ENCODE results near the gene ATP11C. TPM values are rescaled to one million over a fixed set of nuclear protein-coding genes. Genes with fewer than 3 reads are reported as not detected.

Gene ATP11C
- total RNA-seq, 5 donors from 2014 or later (not counting 1 experiment from before 2014, with no cell fraction given), result 18.4 to 27.1 (median 23.1) TPM

GRCh38 chrX:139736151-139736550 is 196.7 kb downstream of the ATP11C start:
- Histone ChIP-seq H3K27ac (ENCODE audit: low read length) (no peak overlapping the region), H3K4me3 (ENCODE audit: control insufficient read depth in 1 of 2, extremely low read depth in 1 of 2, low read length in 1 of 2) (no peak overlapping the region), H3K4me1 (ENCODE audit: control insufficient read depth in 1 of 2, extremely low read depth in 1 of 2, insufficient read depth in 2 of 2, low read length in 2 of 2) (peaks cover 0 to 3% of the 10 kb centered on the region in 2 experiments), H3K27me3 (replicated peaks in 1 of 2; ENCODE audit: control insufficient read depth in 2 of 2, extremely low read depth in 1 of 2, insufficient read depth in 2 of 2, low read length in 1 of 2) (no peaks in the 10 kb centered on the region), H3K36me3 (ENCODE audit: control insufficient read depth in 2 of 2, extremely low read depth in 1 of 2, insufficient read depth in 1 of 2, low read length in 1 of 2) (peaks cover 0 to 16% of the 10 kb centered on the region in 2 donors), H3K9me3 (no peaks in the 10 kb centered on the region)
- ATAC-seq (replicated peaks in 1 of 4) (no peak), DNase-seq (no peak)
- H3K27me3 Mint-ChIP-seq, result peaks cover 0 to 6% of the 10 kb centered on the region in 2 donors
- no CpG with 5 or more reads among the region's 1 CpG for WGBS (ENCODE audit: insufficient coverage)
- no peak overlapping the region for H3K4me3 Mint-ChIP-seq
- H3K9me3 Mint-ChIP-seq, result no peaks in the 10 kb centered on the region
- peaks cover 4 to 20% (median 16%) of the 10 kb centered on the region in 3 donors for H3K4me1 Mint-ChIP-seq
- H3K27ac Mint-ChIP-seq, result no peak overlapping the region
- H3K36me3 Mint-ChIP-seq, result peaks cover 48% of the 10 kb centered on the region
- ChIA-PET POLR2A (no interaction called here), CTCF (no interaction called here)

- Mint-ChIP-seq H3K9me3 (no peaks in the 10 kb centered on the region), H3K27me3 (peaks cover 0 to 3% of the 10 kb centered on the region in 2 donors), H3K4me1 (peaks cover 4 to 12% (median 12%) of the 10 kb centered on the region in 3 donors), H3K36me3 (peaks cover 42% of the 10 kb centered on the region), H3K4me3 (no peak overlapping the region), H3K27ac (no peak overlapping the region)
- no peaks in the 10 kb centered on the region for H3K27me3 ChIP-seq (replicated peaks in 1 of 2; ENCODE audit: control insufficient read depth in 2 of 2, extremely low read depth in 1 of 2, insufficient read depth in 2 of 2, low read length in 1 of 2)
- no peak overlapping the region for H3K27ac ChIP-seq (ENCODE audit: low read length)
- WGBS (ENCODE audit: insufficient coverage), result no CpG with 5 or more reads among the region's 1 CpG
- ATAC-seq (replicated peaks in 1 of 4) (no peak), DNase-seq (no peak)
- CTCF ChIA-PET, result no interaction called here
- no peak overlapping the region for H3K4me3 ChIP-seq (ENCODE audit: control insufficient read depth in 1 of 2, extremely low read depth in 1 of 2, low read length in 1 of 2)
- H3K9me3 ChIP-seq, result no peaks in the 10 kb centered on the region
- POLR2A ChIA-PET, result no interaction called here
- peaks cover 0 to 3% of the 10 kb centered on the region in 2 experiments for H3K4me1 ChIP-seq (ENCODE audit: control insufficient read depth in 1 of 2, extremely low read depth in 1 of 2, insufficient read depth in 2 of 2, low read length in 2 of 2)
- H3K36me3 ChIP-seq (ENCODE audit: control insufficient read depth in 2 of 2, extremely low read depth in 1 of 2, insufficient read depth in 1 of 2, low read length in 1 of 2), result peaks cover 0 to 14% of the 10 kb centered on the region in 2 donors
Measured at GRCh38 chrX:139734996-139735395, 197.9 kb downstream of the ATP11C start.

DNA sequence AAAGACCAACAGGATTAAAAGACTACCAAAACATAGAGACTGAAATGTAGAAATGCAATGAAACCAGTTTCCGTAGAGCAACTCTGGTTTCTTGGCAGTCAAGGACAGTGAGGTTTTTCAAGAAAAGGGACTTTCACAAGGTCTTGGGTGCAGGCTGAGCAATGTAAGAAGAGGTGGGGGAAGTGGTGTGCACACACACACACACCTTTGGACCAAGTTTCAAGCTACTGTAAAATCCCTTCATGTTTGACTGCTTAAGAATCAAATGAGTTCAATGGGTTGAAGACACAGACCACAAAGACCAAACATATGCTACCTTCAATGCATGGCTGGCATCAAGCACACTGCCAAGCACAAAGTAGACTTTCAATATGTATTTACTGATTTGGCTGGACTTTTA is 207.1 kb downstream of the ATP11C start:
- Mint-ChIP-seq H3K9me3 (no peaks in the 10 kb centered on the region), H3K27ac (no peak overlapping the region), H3K27me3 (no peaks in the 10 kb centered on the region), H3K36me3 (peaks cover 38% of the 10 kb centered on the region), H3K4me3 (no peak overlapping the region), H3K4me1 (no peaks in the 10 kb centered on the region)
- POLR2A ChIA-PET, result no interaction called here
- H3K36me3 ChIP-seq (ENCODE audit: control insufficient read depth in 2 of 2, extremely low read depth in 1 of 2, insufficient read depth in 1 of 2, low read length in 1 of 2), result no peaks in the 10 kb centered on the region
- no peak overlapping the region for H3K4me3 ChIP-seq (ENCODE audit: control insufficient read depth in 1 of 2, extremely low read depth in 1 of 2, low read length in 1 of 2)
- no peak overlapping the region for H3K27ac ChIP-seq (ENCODE audit: low read length)
- DNase-seq, result no peak
- no CpG with 5 or more reads among the region's 1 CpG for WGBS (ENCODE audit: insufficient coverage)
- no peaks in the 10 kb centered on the region for H3K9me3 ChIP-seq
- CTCF ChIA-PET, result no interaction called here
- H3K27me3 ChIP-seq (replicated peaks in 1 of 2; ENCODE audit: control insufficient read depth in 2 of 2, extremely low read depth in 1 of 2, insufficient read depth in 2 of 2, low read length in 1 of 2), result no peaks in the 10 kb centered on the region
- no peak for ATAC-seq (replicated peaks in 1 of 4)
- no peaks in the 10 kb centered on the region for H3K4me1 ChIP-seq (ENCODE audit: control insufficient read depth in 1 of 2, extremely low read depth in 1 of 2, insufficient read depth in 2 of 2, low read length in 2 of 2)

GRCh38 chrX:139724626-139725025 is 208.2 kb downstream of the ATP11C start:
- no CpG with 5 or more reads among the region's 2 CpGs for WGBS (ENCODE audit: insufficient coverage)
- H3K27ac Mint-ChIP-seq, result no peak overlapping the region
- no peak overlapping the region for H3K4me3 ChIP-seq (ENCODE audit: control insufficient read depth in 1 of 2, extremely low read depth in 1 of 2, low read length in 1 of 2)
- peaks cover 0 to 3% of the 10 kb centered on the region in 2 donors for H3K27me3 Mint-ChIP-seq
- no peak overlapping the region for H3K27ac ChIP-seq (ENCODE audit: low read length)
- H3K27me3 ChIP-seq (replicated peaks in 1 of 2; ENCODE audit: control insufficient read depth in 2 of 2, extremely low read depth in 1 of 2, insufficient read depth in 2 of 2, low read length in 1 of 2), result no peaks in the 10 kb centered on the region
- H3K4me1 Mint-ChIP-seq, result no peaks in the 10 kb centered on the region
- H3K9me3 ChIP-seq, result no peaks in the 10 kb centered on the region
- ATAC-seq (replicated peaks in 1 of 4) (no peak), DNase-seq (no peak)
- no peaks in the 10 kb centered on the region for H3K36me3 ChIP-seq (ENCODE audit: control insufficient read depth in 2 of 2, extremely low read depth in 1 of 2, insufficient read depth in 1 of 2, low read length in 1 of 2)
- H3K36me3 Mint-ChIP-seq, result peaks cover 33% of the 10 kb centered on the region
- no peaks in the 10 kb centered on the region for H3K4me1 ChIP-seq (ENCODE audit: control insufficient read depth in 1 of 2, extremely low read depth in 1 of 2, insufficient read depth in 2 of 2, low read length in 2 of 2)
- H3K4me3 Mint-ChIP-seq, result no peak overlapping the region
- no peaks in the 10 kb centered on the region for H3K9me3 Mint-ChIP-seq
- ChIA-PET CTCF (no interaction called here), POLR2A (no interaction called here)

GRCh38 chrX:139720979-139721378 is 211.9 kb downstream of the ATP11C start:
- Histone ChIP-seq H3K27ac (ENCODE audit: low read length) (no peak overlapping the region), H3K4me1 (ENCODE audit: control insufficient read depth in 1 of 2, extremely low read depth in 1 of 2, insufficient read depth in 2 of 2, low read length in 2 of 2) (no peaks in the 10 kb centered on the region), H3K4me3 (ENCODE audit: control insufficient read depth in 1 of 2, extremely low read depth in 1 of 2, low read length in 1 of 2) (no peak overlapping the region), H3K9me3 (no peaks in the 10 kb centered on the region), H3K36me3 (ENCODE audit: control insufficient read depth in 2 of 2, extremely low read depth in 1 of 2, insufficient read depth in 1 of 2, low read length in 1 of 2) (no peaks in the 10 kb centered on the region), H3K27me3 (replicated peaks in 1 of 2; ENCODE audit: control insufficient read depth in 2 of 2, extremely low read depth in 1 of 2, insufficient read depth in 2 of 2, low read length in 1 of 2) (no peaks in the 10 kb centered on the region)
- DNase-seq (no peak), ATAC-seq (replicated peaks in 1 of 4) (no peak)
- ChIA-PET CTCF (no interaction called here), POLR2A (no interaction called here)
- no peak overlapping the region for H3K27ac Mint-ChIP-seq
- WGBS (ENCODE audit: insufficient coverage), result no CpG with 5 or more reads among the region's 6 CpGs
- no peaks in the 10 kb centered on the region for H3K9me3 Mint-ChIP-seq
- H3K4me3 Mint-ChIP-seq, result no peak overlapping the region
- peaks cover 0 to 4% of the 10 kb centered on the region in 2 donors for H3K27me3 Mint-ChIP-seq
- no peaks in the 10 kb centered on the region for H3K4me1 Mint-ChIP-seq
- H3K36me3 Mint-ChIP-seq, result peaks cover 23% of the 10 kb centered on the region

GRCh38 chrX:139720136-139720535 is 212.7 kb downstream of the ATP11C start:
- Histone ChIP-seq H3K9me3 (no peaks in the 10 kb centered on the region), H3K36me3 (ENCODE audit: control insufficient read depth in 2 of 2, extremely low read depth in 1 of 2, insufficient read depth in 1 of 2, low read length in 1 of 2) (no peaks in the 10 kb centered on the region), H3K27me3 (replicated peaks in 1 of 2; ENCODE audit: control insufficient read depth in 2 of 2, extremely low read depth in 1 of 2, insufficient read depth in 2 of 2, low read length in 1 of 2) (no peaks in the 10 kb centered on the region), H3K27ac (ENCODE audit: low read length) (no peak overlapping the region), H3K4me3 (ENCODE audit: control insufficient read depth in 1 of 2, extremely low read depth in 1 of 2, low read length in 1 of 2) (no peak overlapping the region), H3K4me1 (ENCODE audit: control insufficient read depth in 1 of 2, extremely low read depth in 1 of 2, insufficient read depth in 2 of 2, low read length in 2 of 2) (no peaks in the 10 kb centered on the region)
- Mint-ChIP-seq H3K4me1 (no peaks in the 10 kb centered on the region), H3K36me3 (peaks cover 17% of the 10 kb centered on the region), H3K9me3 (no peaks in the 10 kb centered on the region), H3K4me3 (no peak overlapping the region), H3K27ac (no peak overlapping the region), H3K27me3 (peaks cover 0 to 4% of the 10 kb centered on the region in 2 donors)
- 100% methylated on average over 1 of the region's 5 CpGs for WGBS (ENCODE audit: insufficient coverage)
- ATAC-seq (replicated peaks in 1 of 4), result no peak
- no peak for DNase-seq
- ChIA-PET CTCF (no interaction called here), POLR2A (no interaction called here)

DNA sequence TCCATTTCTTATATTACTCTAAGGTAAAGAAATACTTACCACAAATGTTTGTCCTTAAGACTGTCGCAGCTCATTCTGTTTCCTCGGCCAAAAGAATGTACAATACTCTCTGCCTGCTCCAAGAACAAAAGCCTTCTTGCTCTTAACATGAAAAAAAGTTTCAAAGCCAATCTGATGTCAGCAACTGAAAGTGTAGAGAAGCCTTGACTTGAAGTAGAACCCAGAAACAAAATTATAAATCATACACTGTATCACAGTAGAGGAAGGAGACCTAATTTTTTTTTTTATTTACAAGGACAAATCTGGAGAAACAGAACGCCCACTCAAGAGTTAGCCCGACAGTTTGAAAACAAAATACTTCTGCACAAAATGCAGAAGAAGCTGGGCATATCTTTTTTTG is 224.8 kb downstream of the ATP11C start, which contains the start of gene MCF2:
Gene MCF2, minus strand, starts transcription at position 101 of the 400 bp plus-strand sequence. CDS start 56,423 bp downstream, outside the sequence.
- no CpG with 5 or more reads among the region's 4 CpGs for WGBS (ENCODE audit: insufficient coverage)
- H3K4me3 Mint-ChIP-seq, result no peak within 1 kb of the TSS

More for the DNA sequence above, 224.8 kb downstream of the ATP11C start, which contains the start of gene MCF2:
- CTCF ChIA-PET, result no interaction called here
- DNase-seq (no peak), ATAC-seq (replicated peaks in 1 of 4) (no peak)
- Mint-ChIP-seq H3K9me3 (no peaks in the 10 kb centered on the region), H3K4me1 (no peaks in the 10 kb centered on the region), H3K27me3 (no peaks in the 10 kb centered on the region), H3K36me3 (peaks cover 2% of the 10 kb centered on the region), H3K27ac (no peak within 1 kb of the TSS)
- POLR2A ChIA-PET, result no interaction called here
- H3K36me3 ChIP-seq (ENCODE audit: control insufficient read depth in 2 of 2, extremely low read depth in 1 of 2, insufficient read depth in 1 of 2, low read length in 1 of 2), result no peaks in the 10 kb centered on the region
- H3K9me3 ChIP-seq, result no peaks in the 10 kb centered on the region
- H3K27ac ChIP-seq (ENCODE audit: low read length), result no peak within 1 kb of the TSS
- no peaks in the 10 kb centered on the region for H3K4me1 ChIP-seq (ENCODE audit: control insufficient read depth in 1 of 2, extremely low read depth in 1 of 2, insufficient read depth in 2 of 2, low read length in 2 of 2)
- H3K4me3 ChIP-seq (ENCODE audit: control insufficient read depth in 1 of 2, extremely low read depth in 1 of 2, low read length in 1 of 2), result no peak within 1 kb of the TSS
- H3K27me3 ChIP-seq (replicated peaks in 1 of 2; ENCODE audit: control insufficient read depth in 2 of 2, extremely low read depth in 1 of 2, insufficient read depth in 2 of 2, low read length in 1 of 2), result no peaks in the 10 kb centered on the region

Measured in T-cell (primary cell).